ENCODE measurements around the gene ANKDD1A.

- TF ChIP-seq CTCF (conservative IDR thresholded peaks at IDR 0.05 in 1 of 2, IDR thresholded peaks at IDR 0.05 in 1 of 2; ENCODE audit: low read depth in 1 of 2, low read length in 2 of 2) (no peak), EZH2 (IDR thresholded peaks at IDR 0.05; ENCODE audit: low read length, missing control alignments) (no peak)
These were observed 5.5 kb downstream of the ANKDD1A start for GRCh38 chr15:64917211-64917610.

All from fibroblast of lung (primary cell).